ENCODE data around the gene STPG4.

DNA sequence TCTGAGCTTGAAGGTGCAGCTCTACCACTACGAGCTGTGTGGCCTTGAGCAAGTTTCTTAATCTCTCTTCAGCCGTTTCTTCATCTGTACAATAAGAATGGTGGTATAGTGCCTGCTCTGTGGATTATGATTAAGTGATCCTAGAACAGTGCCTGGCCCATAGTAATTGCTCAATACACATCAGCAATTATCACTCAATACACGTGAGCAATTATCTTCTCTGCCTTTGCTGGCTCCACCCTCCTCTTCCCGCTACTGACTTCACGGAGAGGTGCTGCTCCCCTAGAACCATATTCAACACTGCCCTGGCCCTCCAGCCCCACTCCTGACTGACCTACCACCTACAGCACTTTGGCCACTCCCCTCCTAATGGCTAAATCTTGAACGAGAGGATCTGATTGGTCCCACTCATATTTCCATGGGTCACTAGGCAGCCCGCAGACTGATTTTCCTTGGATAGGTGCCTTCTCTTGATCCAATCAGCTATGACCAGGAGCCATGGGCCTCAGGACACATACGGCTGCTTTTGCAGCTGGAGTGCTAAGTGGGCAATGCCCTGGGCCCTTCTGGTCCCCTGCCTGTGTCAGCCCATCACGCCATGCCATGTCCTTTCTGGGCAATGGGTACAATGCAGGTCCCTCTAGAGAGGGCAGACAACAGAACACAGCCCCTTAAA, 77.5 kb downstream of the STPG4 start:
- TF ChIP-seq ZFP3 (CRISPR knock-in tag; IDR thresholded peaks at IDR 0.05) (no peak), CSDC2 (CRISPR knock-in tag; IDR thresholded peaks at IDR 0.05) (no peak)
